Keratinocyte (primary cell): ENCODE measurements around the gene NR1I2. TPM values are rescaled to one million over a fixed set of nuclear protein-coding genes. Genes with fewer than 3 reads are reported as not detected.

Experiments used
- DNase-seq: peaks from one replicate; pipeline ENCODE4 v3.0.0-alpha.2; 2011; ENCODE audit warnings: low read depth, missing footprints, low spot score
- FAIRE-seq: peaks from 2 replicates; lab custom pipeline; 2011; peaks lifted over from hg19 to GRCh38; lab: Jason Lieb, UNC
- H2AFZ ChIP-seq: 2 replicates; pipeline ENCODE4 v1.6.0; 2012; ENCODE audit warnings: low read length, control low read depth, inconsistent platforms; ENCODE audit not compliant: control insufficient read depth
- H3K27ac ChIP-seq: 2 replicates; pipeline ENCODE4 v1.5.1; 2011; ENCODE audit warnings: low read length; ENCODE audit not compliant: control insufficient read depth, insufficient read depth
- H3K27me3 ChIP-seq: 3 replicates; pipeline ENCODE4 v1.6.0; 2011; ENCODE audit warnings: low read length; ENCODE audit not compliant: control insufficient read depth, insufficient read depth; ENCODE audit errors: extremely low read depth
- H3K36me3 ChIP-seq, 2 experiments: 2 replicates in 1 of 2; 3 replicates in 1 of 2; pipeline ENCODE4 v1.5.1; 2011; ENCODE audit warnings: low read length in 2 of 2, mild to moderate bottlenecking in 1 of 2; ENCODE audit not compliant: control insufficient read depth in 2 of 2, insufficient read depth in 2 of 2; ENCODE audit errors: extremely low read depth in 1 of 2
- H3K4me1 ChIP-seq: 3 replicates; pipeline ENCODE4 v1.5.1; 2011; ENCODE audit warnings: low read length; ENCODE audit not compliant: control insufficient read depth, insufficient read depth; ENCODE audit errors: extremely low read depth
- H3K4me2 ChIP-seq: 3 replicates; pipeline ENCODE4 v1.6.0; 2011; ENCODE audit warnings: low read depth, low read length; ENCODE audit not compliant: control insufficient read depth, insufficient read depth; ENCODE audit errors: extremely low read depth
- H3K4me3 ChIP-seq, 3 experiments: fragments of 200-600 bp in 1 of 3; sonication (generic) in 1 of 3; 2 replicates in 2 of 3; 3 replicates in 1 of 3; pipeline ENCODE4 v1.5.1; 2011 to 2016; ENCODE audit warnings: low read length in 3 of 3, mild to moderate bottlenecking in 3 of 3, control low read depth in 2 of 3, inconsistent platforms in 1 of 3, low read depth in 1 of 3, mixed read lengths in 1 of 3, mixed run types in 1 of 3, moderate library complexity in 1 of 3; ENCODE audit not compliant: control insufficient read depth in 2 of 3, insufficient read depth in 2 of 3; ENCODE audit errors: extremely low read depth in 1 of 3
- H3K79me2 ChIP-seq: 2 replicates; pipeline ENCODE4 v1.6.0; 2012; ENCODE audit warnings: low read length; ENCODE audit not compliant: control insufficient read depth, insufficient read depth
- H3K9ac ChIP-seq: 3 replicates; pipeline ENCODE4 v1.6.0; 2011; ENCODE audit warnings: low read length; ENCODE audit not compliant: control insufficient read depth, insufficient read depth; ENCODE audit errors: extremely low read depth
- H3K9me1 ChIP-seq: 3 replicates; pipeline ENCODE4 v1.6.0; 2011; ENCODE audit warnings: low read length; ENCODE audit not compliant: control insufficient read depth, insufficient read depth; ENCODE audit errors: extremely low read depth
- H3K9me3 ChIP-seq: 2 replicates; pipeline ENCODE4 v1.5.1; 2012; ENCODE audit warnings: low read depth, low read length; ENCODE audit not compliant: control insufficient read depth
- H4K20me1 ChIP-seq: 3 replicates; pipeline ENCODE4 v1.6.0; 2011; ENCODE audit warnings: low read length; ENCODE audit not compliant: control insufficient read depth, insufficient read depth; ENCODE audit errors: extremely low read depth
- EZH2 ChIP-seq: IDR thresholded peaks from one replicate; pipeline ENCODE4 v1.6.1; 2012; ENCODE audit warnings: inconsistent platforms, mild to moderate bottlenecking, low read length, moderate library complexity
- dilution Hi-C: fragments of 300-500 bp; cut with MboI; formaldehyde crosslinking; loops from one replicate; pipeline ENCODE4 v1.7.0; 2020; ENCODE audit warnings: low sequenced_read_pairs; ENCODE audit not compliant: extremely low pct_ligation_motif_present
- polyA plus RNA-seq, 5 experiments: library from polyadenylated mRNA; depleted of rRNA in 3 of 5; stranded (reverse) in 3 of 5; stranded (forward) in 1 of 5; unstranded in 1 of 5; fragments of >200 nt; gene quantifications; 1 replicate in 1 of 5; 2 replicates in 3 of 5; 3 replicates in 1 of 5; pipeline versions ENCODE4 v1.2.1 to v1.2.3, GENCODE V29; 2011 to 2012; ENCODE audit warnings: missing spikeins in 2 of 5, low read depth in 1 of 5, low replicate concordance in 1 of 5
- TF ChIP-seq, protein P1 (sequence below), 3 experiments: IDR thresholded peaks in 1 of 3; conservative IDR thresholded peaks in 1 of 3; optimal IDR thresholded peaks in 1 of 3; 2 replicates in 2 of 3; 3 replicates in 1 of 3; pipeline versions ENCODE3 to v1.5.1; 2011; ENCODE audit warnings: low read length in 3 of 3, mild to moderate bottlenecking in 3 of 3, moderate library complexity in 2 of 3, control low read depth in 1 of 3, inconsistent platforms in 1 of 3; ENCODE audit not compliant: insufficient read depth in 2 of 3; ENCODE audit errors: extremely low read depth in 1 of 3

NR1I2 gene
- polyA plus RNA-seq, 1 donor (not counting 4 experiments of a cell fraction or from before 2014, with no cell fraction given): not detected

DNA sequence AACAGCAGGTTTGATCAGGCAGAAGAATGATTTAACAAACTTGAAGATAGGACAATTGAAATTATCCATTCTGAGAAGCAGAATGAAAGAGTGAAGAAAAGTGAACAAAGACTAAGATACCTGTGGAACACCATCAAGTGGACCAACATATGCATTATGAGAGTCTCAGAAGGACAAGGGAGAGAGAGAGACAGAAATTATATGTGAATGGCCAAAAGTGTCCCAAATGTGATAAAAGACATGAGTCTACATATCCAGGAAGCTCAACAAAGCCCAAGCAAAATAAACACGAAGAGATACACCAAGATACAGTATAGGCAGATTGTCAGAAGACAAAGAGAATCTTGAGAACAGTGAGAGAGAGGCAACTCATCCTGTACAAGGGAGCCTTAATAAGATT is 5.6 kb upstream of the NR1I2 start:
- H3K36me3 ChIP-seq: no peaks in the 10 kb centered on the region
- no peak for TF ChIP-seq EZH2
- TF ChIP-seq, protein P1, sequence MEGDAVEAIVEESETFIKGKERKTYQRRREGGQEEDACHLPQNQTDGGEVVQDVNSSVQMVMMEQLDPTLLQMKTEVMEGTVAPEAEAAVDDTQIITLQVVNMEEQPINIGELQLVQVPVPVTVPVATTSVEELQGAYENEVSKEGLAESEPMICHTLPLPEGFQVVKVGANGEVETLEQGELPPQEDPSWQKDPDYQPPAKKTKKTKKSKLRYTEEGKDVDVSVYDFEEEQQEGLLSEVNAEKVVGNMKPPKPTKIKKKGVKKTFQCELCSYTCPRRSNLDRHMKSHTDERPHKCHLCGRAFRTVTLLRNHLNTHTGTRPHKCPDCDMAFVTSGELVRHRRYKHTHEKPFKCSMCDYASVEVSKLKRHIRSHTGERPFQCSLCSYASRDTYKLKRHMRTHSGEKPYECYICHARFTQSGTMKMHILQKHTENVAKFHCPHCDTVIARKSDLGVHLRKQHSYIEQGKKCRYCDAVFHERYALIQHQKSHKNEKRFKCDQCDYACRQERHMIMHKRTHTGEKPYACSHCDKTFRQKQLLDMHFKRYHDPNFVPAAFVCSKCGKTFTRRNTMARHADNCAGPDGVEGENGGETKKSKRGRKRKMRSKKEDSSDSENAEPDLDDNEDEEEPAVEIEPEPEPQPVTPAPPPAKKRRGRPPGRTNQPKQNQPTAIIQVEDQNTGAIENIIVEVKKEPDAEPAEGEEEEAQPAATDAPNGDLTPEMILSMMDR (optimal IDR thresholded peaks at IDR 0.05 in 1 of 3, IDR thresholded peaks at IDR 0.05 in 1 of 3, conservative IDR thresholded peaks at IDR 0.05 in 1 of 3; ENCODE audit: extremely low read depth in 1 of 3, insufficient read depth in 2 of 3, low read length in 3 of 3): no peak
- H3K4me3 ChIP-seq: no peak overlapping the region
- H3K4me1 ChIP-seq: no peaks in the 10 kb centered on the region
- H3K27ac ChIP-seq: no peak overlapping the region
- FAIRE-seq (no peak), DNase-seq (no peak)
- no peaks in the 10 kb centered on the region for H4K20me1 ChIP-seq
- H2AFZ ChIP-seq: no peak overlapping the region
- no peak overlapping the region for H3K9ac ChIP-seq
- H3K27me3 ChIP-seq: no peaks in the 10 kb centered on the region
- no peaks in the 10 kb centered on the region for H3K9me3 ChIP-seq
- H3K4me2 ChIP-seq: no peak overlapping the region
- H3K79me2 ChIP-seq: no peaks in the 10 kb centered on the region
- dilution Hi-C loops: no loop called here
- no peaks in the 10 kb centered on the region for H3K9me1 ChIP-seq

DNA sequence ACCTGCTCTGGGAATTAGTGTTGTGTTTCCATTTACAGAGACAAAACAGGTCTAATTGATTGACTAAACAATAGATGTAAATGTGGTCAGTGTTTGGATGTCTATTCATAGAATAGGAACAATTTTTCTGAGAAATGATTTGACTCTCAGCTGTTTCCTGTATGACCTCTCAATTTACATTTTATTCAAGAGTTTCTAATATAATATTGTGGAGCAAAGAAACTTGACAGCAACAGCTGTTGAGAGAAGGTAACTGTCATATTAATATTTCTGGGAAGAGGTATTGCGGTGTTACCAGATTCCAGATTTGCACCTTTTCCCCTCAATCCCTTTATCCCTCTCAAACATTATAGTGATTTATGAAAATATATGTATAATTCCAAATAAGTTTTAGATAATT is 3.7 kb upstream of the NR1I2 start:
- dilution Hi-C loops: no loop called here
- Histone ChIP-seq H3K79me2 (no peaks in the 10 kb centered on the region), H3K4me1 (no peaks in the 10 kb centered on the region), H3K4me3 (no peak overlapping the region), H4K20me1 (no peaks in the 10 kb centered on the region), H3K27ac (no peak overlapping the region), H3K36me3 (no peaks in the 10 kb centered on the region), H3K9me1 (no peaks in the 10 kb centered on the region), H3K4me2 (no peak overlapping the region), H3K27me3 (no peaks in the 10 kb centered on the region), H3K9me3 (no peaks in the 10 kb centered on the region), H2AFZ (no peak overlapping the region), H3K9ac (no peak overlapping the region)
- FAIRE-seq: no peak
- TF ChIP-seq, protein P1 (optimal IDR thresholded peaks at IDR 0.05 in 1 of 3, IDR thresholded peaks at IDR 0.05 in 1 of 3, conservative IDR thresholded peaks at IDR 0.05 in 1 of 3; ENCODE audit: extremely low read depth in 1 of 3, insufficient read depth in 2 of 3, low read length in 3 of 3): no peak
- no peak for TF ChIP-seq EZH2
- no peak for DNase-seq
